DOHH2 (cell line): Measurements from ENCODE around the gene ACAD9.

Experiments used
- H3F3A ChIP-seq: fragments of 200-600 bp; sonication (generic), shearing (Covaris generic); 2 replicates; pipeline ENCODE4 v1.6.0; 2016; ENCODE audit warnings: antibody characterized with exemption, mild to moderate bottlenecking; ENCODE audit not compliant: control insufficient read depth, insufficient read depth
- H3K27ac ChIP-seq: fragments of 200-600 bp; sonication (generic); 2 replicates; pipeline ENCODE4 v1.5.1; 2014; ENCODE audit warnings: low read depth, mild to moderate bottlenecking, low read length, moderate library complexity
- H3K27me3 ChIP-seq: fragments of 200-600 bp; sonication (generic); 2 replicates; pipeline ENCODE4 v1.6.1; 2014; ENCODE audit warnings: mild to moderate bottlenecking, low read length, mixed read lengths; ENCODE audit not compliant: control insufficient read depth
- H3K36me3 ChIP-seq: fragments of 200-600 bp; sonication (generic); 2 replicates; pipeline ENCODE4 v1.6.1; 2014; ENCODE audit warnings: mild to moderate bottlenecking, low read length, moderate library complexity, mixed read lengths; ENCODE audit not compliant: control insufficient read depth
- H3K4me1 ChIP-seq: fragments of 200-600 bp; sonication (generic); 2 replicates; pipeline ENCODE4 v1.6.1; 2014; ENCODE audit warnings: mild to moderate bottlenecking, low read length, mixed read lengths; ENCODE audit not compliant: control insufficient read depth
- H3K4me2 ChIP-seq: fragments of 200-600 bp; sonication (generic); 2 replicates; pipeline ENCODE4 v1.6.0; 2014; ENCODE audit warnings: mild to moderate bottlenecking, low read length, moderate library complexity
- H3K4me3 ChIP-seq: fragments of 200-600 bp; sonication (generic); 2 replicates; pipeline ENCODE4 v1.5.1; 2014; ENCODE audit warnings: mild to moderate bottlenecking, low read length, mixed read lengths
- H3K79me2 ChIP-seq: fragments of 200-600 bp; sonication (generic); 2 replicates; pipeline ENCODE4 v1.6.1; 2014; ENCODE audit warnings: mild to moderate bottlenecking, low read length, mixed read lengths; ENCODE audit not compliant: control insufficient read depth
- H3K9me2 ChIP-seq: fragments of 200-600 bp; sonication (generic); replicated peaks from 2 replicates; pipeline ENCODE4 v1.6.1; 2014; ENCODE audit warnings: mild to moderate bottlenecking, low read length, mixed read lengths; ENCODE audit not compliant: control insufficient read depth
- H3K9me3 ChIP-seq: fragments of 200-600 bp; sonication (generic); 2 replicates; pipeline ENCODE4 v1.6.1; 2014; ENCODE audit warnings: antibody characterized with exemption, low read length, mixed read lengths; ENCODE audit not compliant: control insufficient read depth, insufficient read depth
- H4K20me1 ChIP-seq: fragments of 200-600 bp; sonication (generic); 2 replicates; pipeline ENCODE4 v1.6.0; 2014; ENCODE audit warnings: low read depth, mild to moderate bottlenecking, antibody characterized with exemption, low read length, moderate library complexity; ENCODE audit not compliant: control insufficient read depth, insufficient read depth
- CTCF ChIP-seq: fragments of 200-600 bp; sonication (generic); IDR thresholded peaks from one replicate; pipeline ENCODE4 v1.5.1; 2014; ENCODE audit warnings: antibody characterized with exemption, mild to moderate bottlenecking, low read depth, low read length; ENCODE audit not compliant: poor library complexity, severe bottlenecking
- EZH2phosphoT487 ChIP-seq: fragments of 200-600 bp; sonication (generic); IDR thresholded peaks from 2 replicates; pipeline ENCODE4 v1.6.1; 2017; ENCODE audit warnings: borderline replicate concordance, mild to moderate bottlenecking, antibody characterized with exemption, low read length, moderate library complexity, mixed read lengths

The ACAD9 gene

GRCh38 chr3:128848936-128849335 is 30.5 kb upstream of the ACAD9 start:
- Histone ChIP-seq H3K36me3 (no peaks in the 10 kb centered on the region), H4K20me1 (no peaks in the 10 kb centered on the region), H3F3A (no peaks in the 10 kb centered on the region), H3K9me2 (no peaks in the 10 kb centered on the region), H3K27me3 (no peaks in the 10 kb centered on the region), H3K4me2 (no peak overlapping the region), H3K27ac (no peak overlapping the region), H3K9me3 (peaks cover 5% of the 10 kb centered on the region; the same call in 1 of the 2 replicates), H3K4me3 (no peak overlapping the region), H3K4me1 (peaks cover 16% of the 10 kb centered on the region), H3K79me2 (no peaks in the 10 kb centered on the region)
- no peak for TF ChIP-seq CTCF

- H3K4me2 ChIP-seq: no peak overlapping the region
- no peaks in the 10 kb centered on the region for H3K79me2 ChIP-seq
- H3K9me2 ChIP-seq: no peaks in the 10 kb centered on the region
- TF ChIP-seq CTCF: no peak
- no peak for TF ChIP-seq EZH2phosphoT487
- no peaks in the 10 kb centered on the region for H4K20me1 ChIP-seq
- H3K4me1 ChIP-seq: peaks cover 16% of the 10 kb centered on the region
- no peaks in the 10 kb centered on the region for H3K27me3 ChIP-seq
- H3K9me3 ChIP-seq: peaks cover 12% of the 10 kb centered on the region
- no peak overlapping the region for H3K4me3 ChIP-seq
- no peaks in the 10 kb centered on the region for H3F3A ChIP-seq
- H3K27ac ChIP-seq: no peak overlapping the region
- no peaks in the 10 kb centered on the region for H3K36me3 ChIP-seq
Observed at GRCh38 chr3:128849911-128850455, 29.4 kb upstream of the ACAD9 start.

- H4K20me1 ChIP-seq: no peaks in the 10 kb centered on the region
- TF ChIP-seq CTCF: no peak
- TF ChIP-seq EZH2phosphoT487: no peak
- no peak overlapping the region for H3K27ac ChIP-seq
Observed at GRCh38 chr3:128850544-128850943, 28.9 kb upstream of the ACAD9 start.

GRCh38 chr3:128851601-128852000 is 27.8 kb upstream of the ACAD9 start:
- H3K36me3 ChIP-seq: no peaks in the 10 kb centered on the region
- no peaks in the 10 kb centered on the region for H3K9me2 ChIP-seq
- no peak overlapping the region for H3K4me3 ChIP-seq
- H3K9me3 ChIP-seq: peaks cover 16% of the 10 kb centered on the region
- no peaks in the 10 kb centered on the region for H3F3A ChIP-seq
- H3K27me3 ChIP-seq: no peaks in the 10 kb centered on the region
- H4K20me1 ChIP-seq: no peaks in the 10 kb centered on the region
- H3K27ac ChIP-seq: no peak overlapping the region
- H3K79me2 ChIP-seq: no peaks in the 10 kb centered on the region
- H3K4me1 ChIP-seq: peaks cover 1% of the 10 kb centered on the region; the same call in 1 of the 2 replicates
- no peak for TF ChIP-seq CTCF
- no peak overlapping the region for H3K4me2 ChIP-seq

More at GRCh38 chr3:128850544-128850943, 28.9 kb upstream of the ACAD9 start:
- H3K79me2 ChIP-seq: no peaks in the 10 kb centered on the region
- H3K27me3 ChIP-seq: no peaks in the 10 kb centered on the region
- no peak overlapping the region for H3K4me3 ChIP-seq
- peaks cover 12% of the 10 kb centered on the region for H3K4me1 ChIP-seq
- no peaks in the 10 kb centered on the region for H3F3A ChIP-seq
- H3K9me2 ChIP-seq: no peaks in the 10 kb centered on the region
- no peaks in the 10 kb centered on the region for H3K36me3 ChIP-seq
- H3K9me3 ChIP-seq: peaks cover 13% of the 10 kb centered on the region
- H3K4me2 ChIP-seq: no peak overlapping the region
